ENCODE measurements around the gene LIN54.

The LIN54 gene

GRCh38 chr4:83022724-83023450 lies 12.3 kb upstream of the LIN54 start:
- no peak for DNase-seq (ENCODE audit: low read depth)
- TF ChIP-seq, protein P1, sequence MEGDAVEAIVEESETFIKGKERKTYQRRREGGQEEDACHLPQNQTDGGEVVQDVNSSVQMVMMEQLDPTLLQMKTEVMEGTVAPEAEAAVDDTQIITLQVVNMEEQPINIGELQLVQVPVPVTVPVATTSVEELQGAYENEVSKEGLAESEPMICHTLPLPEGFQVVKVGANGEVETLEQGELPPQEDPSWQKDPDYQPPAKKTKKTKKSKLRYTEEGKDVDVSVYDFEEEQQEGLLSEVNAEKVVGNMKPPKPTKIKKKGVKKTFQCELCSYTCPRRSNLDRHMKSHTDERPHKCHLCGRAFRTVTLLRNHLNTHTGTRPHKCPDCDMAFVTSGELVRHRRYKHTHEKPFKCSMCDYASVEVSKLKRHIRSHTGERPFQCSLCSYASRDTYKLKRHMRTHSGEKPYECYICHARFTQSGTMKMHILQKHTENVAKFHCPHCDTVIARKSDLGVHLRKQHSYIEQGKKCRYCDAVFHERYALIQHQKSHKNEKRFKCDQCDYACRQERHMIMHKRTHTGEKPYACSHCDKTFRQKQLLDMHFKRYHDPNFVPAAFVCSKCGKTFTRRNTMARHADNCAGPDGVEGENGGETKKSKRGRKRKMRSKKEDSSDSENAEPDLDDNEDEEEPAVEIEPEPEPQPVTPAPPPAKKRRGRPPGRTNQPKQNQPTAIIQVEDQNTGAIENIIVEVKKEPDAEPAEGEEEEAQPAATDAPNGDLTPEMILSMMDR (conservative IDR thresholded peaks at IDR 0.05; ENCODE audit: low read depth, low read length) = no peak

DNA sequence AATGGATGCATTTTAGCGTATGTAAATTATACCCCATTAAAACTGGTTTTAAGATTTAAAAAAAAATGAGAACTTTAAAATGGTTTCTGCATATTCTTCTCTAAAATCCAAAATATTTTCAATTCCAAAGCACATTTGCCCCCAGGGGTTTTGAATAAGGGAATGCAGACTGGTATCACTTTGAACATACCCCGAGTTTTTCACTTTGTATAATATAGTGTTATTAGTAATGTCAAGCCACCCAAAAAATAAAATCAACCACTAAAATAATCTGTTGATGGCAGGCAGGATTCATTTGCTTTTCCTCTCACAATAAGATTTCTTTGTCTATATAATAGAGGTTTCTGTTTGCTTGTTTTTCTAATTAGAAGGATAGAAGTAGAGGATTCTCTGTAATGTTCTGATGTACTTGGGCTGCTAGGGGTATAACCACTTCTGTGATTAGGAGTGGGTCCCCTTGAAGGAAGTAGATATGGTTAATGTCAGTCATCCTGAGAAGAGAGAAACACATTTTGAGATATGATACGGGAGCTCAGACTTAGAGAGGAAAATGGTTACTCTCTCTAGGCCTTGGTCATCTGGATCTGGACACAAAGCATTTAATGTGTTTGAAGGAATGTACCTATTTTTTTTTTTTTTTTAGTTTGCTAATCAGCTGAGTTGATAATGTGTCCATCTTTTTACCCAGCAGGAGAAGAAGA lies 9.3 kb upstream of the LIN54 start:
- no peak for DNase-seq (ENCODE audit: low read depth)
- TF ChIP-seq, protein P1 (conservative IDR thresholded peaks at IDR 0.05; ENCODE audit: low read depth, low read length) = no peak
- no peak overlapping the region for H3K4me3 ChIP-seq (ENCODE audit: low read length)

More at GRCh38 chr4:83022724-83023450, 12.3 kb upstream of the LIN54 start:
- H3K4me3 ChIP-seq (ENCODE audit: low read length) = no peak overlapping the region

DNA sequence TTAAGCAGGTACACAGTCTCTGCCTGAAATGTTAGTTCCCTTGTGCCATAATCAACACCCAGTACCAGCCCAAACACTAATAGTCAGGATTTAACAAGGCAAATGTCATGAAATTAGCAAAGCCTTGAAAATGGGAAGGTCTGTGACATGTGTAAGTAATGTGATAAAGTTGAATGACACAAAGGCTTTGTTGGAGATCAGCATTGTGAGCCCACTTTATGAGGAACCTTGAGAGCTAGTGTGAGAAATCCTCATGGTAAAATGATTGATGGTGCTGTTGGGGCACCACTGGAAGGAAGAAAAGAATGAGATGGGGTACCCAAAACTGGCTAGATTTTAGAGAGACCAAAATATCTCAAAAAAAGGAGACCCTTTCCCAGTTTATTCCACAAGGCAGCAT lies 3.3 kb upstream of the LIN54 start:
- DNase-seq (ENCODE audit: low read depth) = no peak
- H3K4me3 ChIP-seq (ENCODE audit: low read length) = peak overlapping the region; percentile 85
- TF ChIP-seq, protein P1 (conservative IDR thresholded peaks at IDR 0.05; ENCODE audit: low read depth, low read length) = no peak

DNA sequence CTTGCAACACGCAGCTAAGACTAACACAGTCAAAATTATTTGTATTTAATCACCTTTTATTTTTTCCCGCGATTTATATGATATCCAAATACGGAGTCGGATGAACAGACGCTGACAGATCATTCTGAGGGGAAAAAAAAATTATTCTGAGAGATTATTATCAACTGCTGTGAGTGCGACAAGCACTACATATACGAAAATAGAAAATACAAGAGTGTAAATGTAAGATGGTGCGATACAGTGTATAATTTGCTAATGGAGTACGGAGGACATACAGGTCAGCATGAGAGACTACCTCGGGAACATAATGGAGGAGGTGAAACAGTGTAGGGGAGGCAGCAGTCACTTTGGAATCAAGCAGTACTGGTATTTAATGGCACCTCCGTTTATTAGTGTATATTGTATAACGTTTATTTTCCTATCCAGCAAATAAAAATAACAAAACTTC lies 2.8 kb upstream of the LIN54 start:
- no peak for DNase-seq (ENCODE audit: low read depth)
- peak overlapping the region; percentile 85 for H3K4me3 ChIP-seq (ENCODE audit: low read length)

DNA sequence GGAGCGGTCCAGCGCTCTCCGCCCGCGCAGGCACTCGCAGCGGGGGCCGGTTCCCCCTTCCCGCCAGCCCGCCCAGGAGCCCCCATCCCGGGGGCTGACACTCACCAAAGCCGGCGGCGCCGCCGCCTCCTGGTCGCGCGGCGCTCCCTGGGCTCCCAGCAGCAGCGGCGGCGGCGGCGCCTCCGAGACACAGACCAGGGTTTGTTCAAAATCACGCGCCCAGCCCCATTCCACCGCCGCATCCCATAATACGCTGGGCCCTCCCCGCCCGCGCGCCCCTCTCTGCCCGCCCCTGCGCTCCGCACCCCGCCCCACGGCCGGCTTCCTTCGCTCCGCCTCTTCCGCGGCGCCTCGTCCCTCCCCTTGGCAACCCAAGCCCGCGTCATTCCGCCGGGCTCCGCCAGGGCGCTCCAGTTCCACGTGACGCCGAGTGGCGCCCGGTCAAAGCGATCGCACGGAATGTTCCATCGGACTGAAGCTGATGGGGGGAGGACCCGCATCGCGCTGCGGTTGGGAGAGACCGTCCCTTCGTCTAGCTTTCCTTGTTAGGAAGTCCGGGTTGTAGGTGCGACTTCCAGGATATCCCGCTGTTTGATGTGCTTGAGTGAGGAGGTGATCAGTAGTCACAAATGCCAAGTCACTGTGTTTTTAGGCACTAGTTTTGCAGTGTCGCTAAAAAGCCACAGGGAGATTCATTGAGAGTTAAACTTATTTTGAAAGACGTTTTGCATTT lies 2.2 kb upstream of the LIN54 start:
- peak overlapping the region; percentile 85 for H3K4me3 ChIP-seq (ENCODE audit: low read length)
- peak; percentile 96 for DNase-seq (ENCODE audit: low read depth)
- TF ChIP-seq, protein P1 (conservative IDR thresholded peaks at IDR 0.05; ENCODE audit: low read depth, low read length) = peak; percentile 36

More for the DNA sequence above, 2.8 kb upstream of the LIN54 start:
- TF ChIP-seq, protein P1 (conservative IDR thresholded peaks at IDR 0.05; ENCODE audit: low read depth, low read length) = no peak

DNA sequence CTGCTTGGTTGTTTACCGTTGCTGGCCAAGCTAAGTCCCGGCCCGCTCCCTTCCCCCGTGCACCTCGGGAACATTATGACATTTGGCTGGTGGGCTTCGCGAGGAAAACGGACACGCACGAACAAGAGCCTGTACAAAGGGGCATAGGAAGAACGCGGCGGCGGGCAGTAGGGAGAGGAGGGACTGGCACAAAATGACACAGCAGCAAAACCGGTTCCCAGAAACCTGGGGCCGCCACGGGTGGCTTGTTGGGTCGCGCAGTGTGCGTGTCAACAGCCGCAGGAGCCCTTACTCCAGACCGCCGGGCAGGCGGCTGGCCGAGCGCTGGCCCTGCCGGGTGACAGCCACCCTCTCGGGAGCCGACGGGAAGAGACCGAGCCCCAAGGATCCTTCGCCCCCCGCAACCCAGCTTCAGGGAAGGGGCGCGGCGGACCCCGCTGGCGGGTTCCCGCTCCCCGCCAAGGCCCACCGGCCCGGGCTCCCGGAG lies 1.6 kb upstream of the LIN54 start:
- TF ChIP-seq, protein P1 (conservative IDR thresholded peaks at IDR 0.05; ENCODE audit: low read depth, low read length) = no peak
- H3K4me3 ChIP-seq (ENCODE audit: low read length) = peak overlapping the region; percentile 67
- DNase-seq (ENCODE audit: low read depth) = no peak

Data from retinal pigment epithelial cell (primary cell).